GM12878 (cell line): ENCODE measurements around the gene PCSK6. TPM values are rescaled to one million over a fixed set of nuclear protein-coding genes. Genes with fewer than 3 reads are reported as not detected.

Experiments
- ATAC-seq: fragments of 200-7000 bp; cut with Tn5 transposase; 3 replicates; pipeline ENCODE4 v1.9.1; 2020; ENCODE audit warnings: mild to moderate bottlenecking, moderate library complexity
- BruUV-seq: library from RNA; stranded (reverse); fragments of 400-500 nt; replicated peaks from 2 replicates; lab custom pipeline; 2021; lab: Mats Ljungman, UMichigan
- CTCF ChIA-PET: fragments of 300-600 bp; sonication (Branson Sonifier 250); formaldehyde crosslinking; extraction: SDS; loops from one replicate; lab custom pipeline; 2021; ENCODE audit warnings: inconsistent platforms; lab: Yijun Ruan, JAX
- POLR2A ChIA-PET: fragments of 350-600 bp; formaldehyde crosslinking; extraction: SDS; loops from one replicate; lab custom pipeline; 2021; ENCODE audit warnings: inconsistent platforms; lab: Charles Lee
- RAD21 ChIA-PET: fragments of 300-600 bp; sonication (Branson Sonifier 250); formaldehyde crosslinking; loops from one replicate; lab custom pipeline; 2023; ENCODE audit warnings: antibody characterized with exemption; ENCODE audit not compliant: unreplicated experiment; lab: Charles Lee
- SMC1A ChIA-PET: fragments of 300-600 bp; sonication (Branson Sonifier 250); formaldehyde crosslinking; loops from one replicate; lab custom pipeline; 2023; ENCODE audit not compliant: unreplicated experiment, uncharacterized antibody; lab: Charles Lee
- DNase-seq: peaks from one replicate; pipeline ENCODE4 v3.0.0-alpha.2; 2011; ENCODE audit warnings: low read depth, low spot score
- FAIRE-seq: peaks from 3 replicates; lab custom pipeline; 2011; peaks lifted over from hg19 to GRCh38; lab: Jason Lieb, UNC
- H2AFZ ChIP-seq: 2 replicates; pipeline ENCODE4 v1.6.0; 2011; ENCODE audit warnings: low read depth, low read length, control low read depth; ENCODE audit not compliant: control insufficient read depth
- H3K27ac ChIP-seq: 2 replicates; pipeline ENCODE4 v1.5.1; 2011; ENCODE audit warnings: control low read depth; ENCODE audit not compliant: control insufficient read depth, insufficient read depth
- H3K27me3 ChIP-seq, 2 experiments: replicated peaks in 1 of 2; 2 replicates each; pipeline versions ENCODE4 v1.6.0 to v1.6.1; 2011; ENCODE audit warnings: low read length in 1 of 2; ENCODE audit not compliant: control insufficient read depth in 2 of 2, insufficient read depth in 2 of 2
- H3K36me3 ChIP-seq, 2 experiments: 2 replicates each; pipeline ENCODE4 v1.5.1; 2011; ENCODE audit warnings: low read length in 1 of 2; ENCODE audit not compliant: control insufficient read depth in 2 of 2, insufficient read depth in 2 of 2
- H3K4me1 ChIP-seq: 2 replicates; pipeline ENCODE4 v1.6.1; 2011; ENCODE audit warnings: mild to moderate bottlenecking, low read length, moderate library complexity, mixed read lengths; ENCODE audit not compliant: control insufficient read depth, insufficient read depth
- H3K4me2 ChIP-seq: 2 replicates; pipeline ENCODE4 v1.6.0; 2011; ENCODE audit warnings: control low read depth; ENCODE audit not compliant: control insufficient read depth, insufficient read depth
- H3K4me3 ChIP-seq: fragments of 200-600 bp; sonication (generic); 2 replicates; pipeline ENCODE4 v1.5.1; 2016
- H3K79me2 ChIP-seq: 2 replicates; pipeline ENCODE4 v1.6.0; 2011; ENCODE audit warnings: low read length; ENCODE audit not compliant: control insufficient read depth, insufficient read depth
- H3K9ac ChIP-seq: 2 replicates; pipeline ENCODE4 v1.8.0; 2011; ENCODE audit warnings: low read length, control low read depth, mixed read lengths; ENCODE audit not compliant: control insufficient read depth, insufficient read depth
- H3K9me3 ChIP-seq: replicated peaks from 3 replicates; pipeline ENCODE4 v1.5.1; 2011; ENCODE audit warnings: mild to moderate bottlenecking, low read length; ENCODE audit not compliant: control insufficient read depth, insufficient read depth
- H4K20me1 ChIP-seq: 2 replicates; pipeline ENCODE4 v1.6.0; 2011; ENCODE audit not compliant: control insufficient read depth, insufficient read depth
- BHLHE40 ChIP-seq, 2 experiments: fragments of 450-650 bp in 1 of 2; IDR thresholded peaks; 2 replicates each; pipeline ENCODE4 v1.6.1; 2011 to 2017; ENCODE audit warnings: low read depth in 2 of 2, borderline replicate concordance in 1 of 2, improper control_type of control experiment in 1 of 2, low read length in 1 of 2, mild to moderate bottlenecking in 1 of 2
- CBX5 ChIP-seq: sonication (generic); IDR thresholded peaks from 2 replicates; pipeline ENCODE4 v1.6.1; 2016; ENCODE audit warnings: low read depth, moderate library complexity, mild to moderate bottlenecking, inconsistent platforms
- IRF5 ChIP-seq: fragments of 450-650 bp; IDR thresholded peaks from 2 replicates; pipeline ENCODE4 v1.6.1; 2017; ENCODE audit warnings: borderline replicate concordance
- MAX ChIP-seq: IDR thresholded peaks from 2 replicates; pipeline ENCODE4 v1.6.1; 2012; ENCODE audit warnings: low read depth, low read length, improper control_type of control experiment
- NBN ChIP-seq: fragments of 450-650 bp; IDR thresholded peaks from 2 replicates; pipeline ENCODE4 v1.6.1; 2016
- RB1 ChIP-seq: fragments of 450-650 bp; formaldehyde crosslinking; IDR thresholded peaks from 2 replicates; pipeline ENCODE4 v1.6.1; 2017; ENCODE audit warnings: mild to moderate bottlenecking, borderline replicate concordance
- SMAD1 ChIP-seq: fragments of 450-650 bp; IDR thresholded peaks from 2 replicates; pipeline ENCODE4 v1.6.1; 2018; ENCODE audit warnings: mild to moderate bottlenecking, low read depth; ENCODE audit not compliant: partially characterized antibody
- SMAD5 ChIP-seq: IDR thresholded peaks from 2 replicates; pipeline ENCODE4 v1.6.1; 2016; ENCODE audit warnings: antibody characterized with exemption, low read depth
- SMARCA5 ChIP-seq: fragments of 450-650 bp; IDR thresholded peaks from 2 replicates; pipeline ENCODE4 v1.6.1; 2017; ENCODE audit warnings: mild to moderate bottlenecking
- SP1 ChIP-seq: IDR thresholded peaks from one replicate; pipeline ENCODE4 v1.6.1; 2011; ENCODE audit warnings: low read depth, low read length
- SREBF1 ChIP-seq: IDR thresholded peaks from 2 replicates; pipeline ENCODE4 v1.6.1; 2012; ENCODE audit warnings: mild to moderate bottlenecking, low read length
- STAT1 ChIP-seq: fragments of 450-650 bp; conservative IDR thresholded peaks from 2 replicates; pipeline ENCODE4 v1.6.1; 2014; ENCODE audit warnings: antibody characterized with exemption, mild to moderate bottlenecking
- TBL1XR1 ChIP-seq: IDR thresholded peaks from 2 replicates; pipeline ENCODE4 v1.6.1; 2012; ENCODE audit warnings: low read depth, low read length, improper control_type of control experiment
- ZBTB4 ChIP-seq: fragments of 450-650 bp; formaldehyde crosslinking; IDR thresholded peaks from 2 replicates; pipeline ENCODE4 v1.4.0; 2022; ENCODE audit warnings: mild to moderate bottlenecking, moderate library complexity
- ZSCAN29 ChIP-seq: fragments of 450-650 bp; IDR thresholded peaks from 2 replicates; pipeline ENCODE4 v1.6.1; 2017; ENCODE audit warnings: mild to moderate bottlenecking, moderate library complexity
- WGBS: methylation state at CpG from one replicate; pipeline ENCODE4 v1.1.6; 2016; ENCODE audit warnings: low lambda C conversion rate; ENCODE audit not compliant: insufficient replicate concordance, insufficient coverage; ENCODE audit errors: missing lambda C conversion rate; 5-methylcytosine and 5-hydroxymethylcytosine counted together
- in situ Hi-C: fragments of 300-500 bp; cut with MboI; formaldehyde crosslinking; loops from 9 replicates; pipeline ENCODE4 v1.14.3; 2018; ENCODE audit warnings: mixed read lengths
- intact Hi-C: fragments of 100-400 bp; cut with micrococcal nuclease; formaldehyde crosslinking; loops from one replicate; pipeline ENCODE4 v1.14.2; 2022; ENCODE audit not compliant: unreplicated experiment
- polyA plus RNA-seq, 11 experiments: library from polyadenylated mRNA; depleted of rRNA in 4 of 11; unstranded in 6 of 11; stranded (reverse) in 5 of 11; fragments of >200 nt; fragmentation: Nextera tagmentation in 4 of 11; fragmentation: Illumina TruSeq in 1 of 11; extraction: Ambion mirVana in 4 of 11; extraction: Trizol in 1 of 11; gene quantifications; 1 replicate in 1 of 11; 2 replicates in 10 of 11; pipeline versions ENCODE4 v1.2.1 to v1.2.3, GENCODE V29; 2011 to 2016; ENCODE audit warnings: inconsistent platforms in 2 of 11, missing spikeins in 2 of 11, low read depth in 1 of 11
- total RNA-seq, 4 experiments: library from RNA; depleted of rRNA in 3 of 4; stranded (reverse); fragments of >200 nt in 3 of 4; fragmentation: Illumina TruSeq in 1 of 4; extraction: Trizol in 1 of 4; gene quantifications; 2 replicates each; pipeline versions ENCODE4 v1.2.1 to v1.2.3, GENCODE V29; 2013 to 2021

PCSK6 gene
- total and polyA plus RNA-seq, 10 of the 15 experiments (the other 5 are each of a cell fraction or from before 2014, with no cell fraction given): 0.19 to 0.67 (median 0.25) TPM; not detected in 4

DNA sequence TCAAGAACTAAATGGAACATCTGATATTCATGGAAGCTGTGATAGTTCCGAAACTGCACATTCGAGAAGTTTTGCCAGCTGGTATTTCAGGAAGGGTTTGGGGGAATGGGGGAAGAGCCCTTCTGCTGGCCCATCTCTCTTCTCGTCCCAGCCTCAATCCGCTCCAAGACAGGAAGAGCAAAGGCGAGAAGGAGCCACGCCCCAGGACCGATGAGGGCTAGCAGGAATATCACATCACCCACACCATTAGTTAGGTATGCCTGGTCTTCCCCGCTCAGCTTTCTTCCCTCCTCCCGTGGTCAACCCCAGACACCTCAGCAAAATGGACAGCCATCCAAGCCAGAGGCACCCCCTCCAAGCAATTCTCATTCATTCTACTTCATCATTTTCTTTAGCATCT, 14.9 kb upstream of the PCSK6 start:
- BruUV-seq: no TSS peak
- no peaks in the 10 kb centered on the region; a peak in 2 of 4 replicates for H3K27me3 ChIP-seq
- WGBS: 61% methylated on average over 9 of the region's 9 CpGs
- in situ Hi-C loops: loop anchor here (5.0 kb wide), 1 partner anchor 202 kb away; no protein-coding TSS in a partner anchor
- DNase-seq: no peak
- RAD21 ChIA-PET: no interaction called here
- H3K9ac ChIP-seq: no peak overlapping the region
- no peak overlapping the region for H3K4me3 ChIP-seq
- no peak overlapping the region for H3K4me2 ChIP-seq
- no peaks in the 10 kb centered on the region for H4K20me1 ChIP-seq
- H2AFZ ChIP-seq: no peak overlapping the region
- SMC1A ChIA-PET: no interaction called here
- no peak for TF ChIP-seq RB1
- TF ChIP-seq BHLHE40 (IDR thresholded peaks at IDR 0.05; ENCODE audit: borderline replicate concordance in 1 of 2, low read depth in 2 of 2, low read length in 1 of 2): no peak
- TF ChIP-seq ZSCAN29: no peak
- TF ChIP-seq SMAD1: no peak
- TF ChIP-seq STAT1: no peak
- TF ChIP-seq MAX: no peak
- no peak for TF ChIP-seq TBL1XR1
- no peak for TF ChIP-seq NBN
- no peak for TF ChIP-seq SMARCA5
- no peak for TF ChIP-seq CBX5
- no peak for TF ChIP-seq SREBF1
- TF ChIP-seq ZBTB4 (CRISPR knock-in tag): no peak
- TF ChIP-seq SMAD5: no peak
- no peak for TF ChIP-seq IRF5
- no peak for TF ChIP-seq SP1
- TF ChIP-seq, all 136 proteins: peak for 0
- Histone ChIP-seq H3K36me3 (no peaks in the 10 kb centered on the region), H3K9me3 (no peaks in the 10 kb centered on the region), H3K79me2 (no peaks in the 10 kb centered on the region), H3K27ac (no peak overlapping the region), H3K4me1 (peaks cover 8% of the 10 kb centered on the region)
- ChIA-PET CTCF (no interaction called here), POLR2A (interaction anchor here (0.6 kb wide), 1 partner anchor 71 kb away, joined by 3 read pairs; no protein-coding TSS in a partner anchor)
- ATAC-seq (no peak), FAIRE-seq (no peak)
- intact Hi-C loops: loop anchor here (5.0 kb wide), 1 partner anchor 202 kb away; no protein-coding TSS in a partner anchor
